Endothelial cell of umbilical vein (primary cell): ENCODE results near the gene WIPF3. TPM values are rescaled to one million over a fixed set of nuclear protein-coding genes. Genes with fewer than 3 reads are reported as not detected.

ENCODE experiments used
- BruUV-seq: library from RNA; stranded (reverse); fragments of 400-500 nt; replicated peaks from 2 replicates; lab custom pipeline; 2021; lab: Mats Ljungman, UMichigan
- CTCF ChIA-PET: fragments of 300-600, 350-600 bp; sonication (Branson Sonifier 250); formaldehyde crosslinking; loops from one replicate; lab custom pipeline; 2021; ENCODE audit warnings: antibody characterized with exemption, inconsistent platforms; lab: Charles Lee
- POLR2A ChIA-PET: fragments of 300-600, 350-600 bp; sonication (Branson Sonifier 250); formaldehyde crosslinking; loops from one replicate; lab custom pipeline; 2021; ENCODE audit warnings: antibody characterized with exemption, inconsistent platforms; lab: Charles Lee
- DNase-seq: peaks from one replicate; pipeline ENCODE4 v3.0.0-alpha.2; 2011; ENCODE audit warnings: low read depth, low spot score
- FAIRE-seq: peaks from 2 replicates; lab custom pipeline; 2011; peaks lifted over from hg19 to GRCh38; lab: Jason Lieb, UNC
- H2AFZ ChIP-seq: 2 replicates; pipeline ENCODE4 v1.6.0; 2012; ENCODE audit warnings: low read depth, low read length, control low read depth, inconsistent platforms
- H3K27ac ChIP-seq: 2 replicates; pipeline ENCODE4 v1.5.1; 2011; ENCODE audit warnings: low read depth, mild to moderate bottlenecking, control low read depth, low read length, moderate library complexity; ENCODE audit not compliant: insufficient read depth
- H3K27me3 ChIP-seq, 2 experiments: 2 replicates each; pipeline versions ENCODE4 v1.6.0 to v1.6.1; 2011; ENCODE audit warnings: low read length in 2 of 2, mixed read lengths in 1 of 2; ENCODE audit not compliant: control insufficient read depth in 2 of 2, insufficient read depth in 2 of 2
- H3K36me3 ChIP-seq, 2 experiments: 2 replicates in 1 of 2; 3 replicates in 1 of 2; pipeline ENCODE4 v1.5.1; 2011; ENCODE audit warnings: low read length in 2 of 2, mild to moderate bottlenecking in 1 of 2, moderate library complexity in 1 of 2; ENCODE audit not compliant: control insufficient read depth in 2 of 2, insufficient read depth in 2 of 2; ENCODE audit errors: extremely low read depth in 1 of 2
- H3K4me1 ChIP-seq: 3 replicates; pipeline ENCODE4 v1.5.1; 2011; ENCODE audit warnings: mild to moderate bottlenecking, low read length; ENCODE audit not compliant: control insufficient read depth, insufficient read depth; ENCODE audit errors: extremely low read depth
- H3K4me2 ChIP-seq: 2 replicates; pipeline ENCODE4 v1.6.1; 2011; ENCODE audit warnings: low read length, control low read depth, mixed read lengths; ENCODE audit not compliant: insufficient read depth
- H3K4me3 ChIP-seq, 3 experiments: fragments of 200-600 bp in 1 of 3; sonication (generic), shearing (Covaris generic) in 1 of 3; replicated peaks in 1 of 3; 2 replicates each; pipeline ENCODE4 v1.5.1; 2011 to 2016; ENCODE audit warnings: control low read depth in 3 of 3, low read length in 3 of 3, mild to moderate bottlenecking in 2 of 3, inconsistent platforms in 1 of 3, low read depth in 1 of 3, moderate library complexity in 1 of 3; ENCODE audit not compliant: insufficient read depth in 1 of 3
- H3K79me2 ChIP-seq: 2 replicates; pipeline ENCODE4 v1.6.0; 2012; ENCODE audit warnings: low read length, inconsistent platforms; ENCODE audit not compliant: control insufficient read depth, insufficient read depth
- H3K9ac ChIP-seq: replicated peaks from 2 replicates; pipeline ENCODE3; 2011; ENCODE audit warnings: low read length, control low read depth; ENCODE audit not compliant: insufficient read depth; ENCODE audit errors: extremely low read depth
- H3K9me1 ChIP-seq: replicated peaks from 3 replicates; pipeline ENCODE4 v1.6.0; 2011; ENCODE audit warnings: mild to moderate bottlenecking, low read length; ENCODE audit not compliant: control insufficient read depth, insufficient read depth; ENCODE audit errors: extremely low read depth
- H3K9me3 ChIP-seq: replicated peaks from 2 replicates; pipeline ENCODE4 v1.5.1; 2012; ENCODE audit warnings: low read length, inconsistent platforms; ENCODE audit not compliant: control insufficient read depth, insufficient read depth
- H4K20me1 ChIP-seq: replicated peaks from 2 replicates; pipeline ENCODE3; 2011; ENCODE audit warnings: mild to moderate bottlenecking, low read length; ENCODE audit not compliant: control insufficient read depth, insufficient read depth; ENCODE audit errors: extremely low read depth
- EZH2 ChIP-seq: IDR thresholded peaks from 2 replicates; pipeline ENCODE4 v1.6.1; 2012; ENCODE audit warnings: borderline replicate concordance, low read depth, mild to moderate bottlenecking, moderate library complexity, low read length, inconsistent platforms; ENCODE audit not compliant: severe bottlenecking
- FOS ChIP-seq: IDR thresholded peaks from 2 replicates; pipeline ENCODE4 v1.6.1; 2011; ENCODE audit warnings: mild to moderate bottlenecking, low read length, moderate library complexity, borderline replicate concordance; ENCODE audit not compliant: insufficient read depth
- GATA2 ChIP-seq: IDR thresholded peaks from 2 replicates; pipeline ENCODE4 v1.7.0; 2011; ENCODE audit warnings: low read depth, mild to moderate bottlenecking, moderate library complexity, mixed read lengths, low read length; ENCODE audit not compliant: insufficient read length, insufficient read depth
- JUN ChIP-seq: IDR thresholded peaks from 2 replicates; pipeline ENCODE4 v1.6.1; 2011; ENCODE audit warnings: borderline replicate concordance, low read depth; ENCODE audit not compliant: insufficient read length, insufficient read depth
- MYC ChIP-seq: IDR thresholded peaks from one replicate; pipeline ENCODE4 v1.6.1; 2011; ENCODE audit warnings: mild to moderate bottlenecking, low read depth, low read length
- POLR2A ChIP-seq: IDR thresholded peaks from 2 replicates; pipeline ENCODE4 v1.6.1; 2012; ENCODE audit warnings: low read depth, mild to moderate bottlenecking, control low read depth, low read length
- POLR2AphosphoS5 ChIP-seq: IDR thresholded peaks from 2 replicates; pipeline ENCODE4 v1.6.1; 2012; ENCODE audit warnings: low read depth, mild to moderate bottlenecking, control low read depth, low read length, moderate library complexity; ENCODE audit not compliant: insufficient read depth
- dilution Hi-C: fragments of 300-500 bp; cut with MboI; formaldehyde crosslinking; loops from one replicate; pipeline ENCODE4 v1.15.0; 2019; ENCODE audit warnings: low sequenced_read_pairs; ENCODE audit not compliant: extremely low pct_ligation_motif_present
- intact Hi-C: fragments of 100-400 bp; cut with micrococcal nuclease; formaldehyde crosslinking; loops from one replicate; pipeline ENCODE4 v1.10.0; 2022
- polyA plus RNA-seq, 4 experiments: library from polyadenylated mRNA; depleted of rRNA in 3 of 4; stranded (reverse) in 3 of 4; unstranded in 1 of 4; fragments of >200 nt; gene quantifications; 2 replicates each; pipeline versions ENCODE4 v1.2.1 to v1.2.3, GENCODE V29; 2011 to 2012; ENCODE audit warnings: missing spikeins in 1 of 4
- total RNA-seq: library from RNA; stranded (reverse); gene quantifications from 2 replicates; pipeline ENCODE4 v1.2.3, GENCODE V29; 2021

Gene WIPF3
- total and polyA plus RNA-seq, 2 donors (not counting 3 experiments of a cell fraction or from before 2014, with no cell fraction given) = 0.01 to 0.35 TPM

DNA sequence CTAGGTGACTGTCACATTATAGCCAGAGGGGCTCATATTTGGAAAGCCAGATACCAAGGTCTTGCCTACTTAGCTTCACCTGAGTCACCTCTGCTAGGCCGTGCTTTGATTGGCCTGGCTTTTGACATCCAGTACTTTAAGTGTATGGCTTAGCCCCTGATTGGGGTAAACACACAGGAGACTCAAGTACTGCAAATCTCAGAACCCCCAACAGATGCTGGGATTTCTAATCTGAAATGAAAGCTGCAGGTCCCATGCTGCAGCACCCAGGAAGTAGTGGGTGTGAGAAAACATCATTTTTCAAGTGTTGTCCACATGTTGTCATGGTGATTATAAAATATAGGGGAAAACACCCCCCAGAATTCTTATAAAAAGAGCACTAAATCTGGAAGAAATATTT lies 76.2 kb downstream of the WIPF3 start:
- intact Hi-C loops (no loop called here), dilution Hi-C loops (no loop called here)
- H3K4me2 ChIP-seq = no peak overlapping the region
- no peak for FAIRE-seq
- TF ChIP-seq POLR2AphosphoS5 (no peak), GATA2 (no peak), POLR2A (no peak), EZH2 (no peak), JUN (no peak), FOS (no peak)
- no peaks in the 10 kb centered on the region for H3K9me1 ChIP-seq
- no TSS peak for BruUV-seq
- H3K36me3 ChIP-seq = no peaks in the 10 kb centered on the region
- peaks cover 0 to 5% of the 10 kb centered on the region in 2 experiments for H3K27me3 ChIP-seq
- CTCF ChIA-PET = no interaction called here
- no peaks in the 10 kb centered on the region for H4K20me1 ChIP-seq
- H3K4me3 ChIP-seq = no peak overlapping the region
- H3K27ac ChIP-seq = no peak overlapping the region
- no peak overlapping the region for H3K9ac ChIP-seq
- no peaks in the 10 kb centered on the region for H3K79me2 ChIP-seq
- POLR2A ChIA-PET = no interaction called here
- H3K9me3 ChIP-seq = no peaks in the 10 kb centered on the region
- peaks cover 2% of the 10 kb centered on the region for H3K4me1 ChIP-seq
- no peak for DNase-seq
- H2AFZ ChIP-seq = no peak overlapping the region

DNA sequence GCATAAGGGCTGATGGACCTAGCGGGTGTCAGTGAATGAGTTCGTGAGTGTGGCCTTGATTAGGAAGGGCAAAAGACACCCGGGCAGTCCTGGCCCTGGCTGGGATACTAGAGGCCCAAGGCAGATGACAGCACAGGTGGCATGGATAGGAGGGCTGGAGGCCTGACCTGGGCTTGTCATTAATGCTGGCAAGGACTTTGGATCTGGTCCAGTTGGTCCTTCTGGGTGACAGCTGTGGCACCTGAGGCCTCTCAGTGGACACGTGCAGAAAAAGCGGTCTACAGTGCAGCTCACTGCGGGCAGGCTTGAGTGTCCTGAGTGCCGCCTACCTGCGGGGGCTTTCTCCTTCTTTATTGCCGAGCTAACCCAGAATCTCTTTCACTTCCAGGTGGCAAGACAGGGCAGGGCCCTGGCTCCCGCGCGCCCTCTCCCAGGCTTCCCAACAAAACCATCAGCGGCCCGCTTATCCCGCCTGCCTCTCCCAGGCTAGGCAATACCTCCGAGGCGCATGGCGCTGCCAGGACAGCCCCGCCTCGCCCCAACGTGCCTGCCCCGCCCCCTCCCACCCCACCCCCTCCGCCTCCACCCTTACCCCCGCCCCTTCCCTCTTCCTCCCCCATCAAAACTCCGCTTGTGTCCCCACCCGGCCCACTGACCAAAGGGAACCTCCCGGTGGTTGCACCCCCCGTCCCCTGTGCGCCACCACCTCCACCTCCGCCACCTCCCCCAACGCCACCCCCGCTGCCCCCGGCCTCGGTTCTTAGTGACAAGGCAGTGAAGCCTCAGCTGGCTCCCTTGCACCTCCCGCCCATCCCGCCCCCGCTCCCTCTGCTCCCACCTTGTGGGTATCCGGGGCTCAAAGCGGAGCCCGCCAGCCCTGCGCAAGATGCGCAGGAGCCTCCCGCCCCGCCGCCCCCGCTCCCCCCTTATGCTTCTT lies 77.4 kb downstream of the WIPF3 start:
- TF ChIP-seq EZH2 (no peak), GATA2 (no peak), POLR2A (no peak), MYC (no peak), POLR2AphosphoS5 (no peak)
- no peak overlapping the region for H3K4me3 ChIP-seq
- H3K79me2 ChIP-seq = no peaks in the 10 kb centered on the region
- no peaks in the 10 kb centered on the region for H3K4me1 ChIP-seq
- CTCF ChIA-PET = no interaction called here
- no peaks in the 10 kb centered on the region for H3K36me3 ChIP-seq
- POLR2A ChIA-PET = no interaction called here
- peaks cover 0 to 5% of the 10 kb centered on the region in 2 experiments for H3K27me3 ChIP-seq
- dilution Hi-C loops = no loop called here
- H3K9ac ChIP-seq = no peak overlapping the region
- no peak overlapping the region for H3K27ac ChIP-seq
- H3K9me1 ChIP-seq = no peaks in the 10 kb centered on the region
- no peak overlapping the region for H2AFZ ChIP-seq
- H3K4me2 ChIP-seq = no peak overlapping the region
- intact Hi-C loops = no loop called here
- FAIRE-seq (no peak), DNase-seq (no peak)
- H3K9me3 ChIP-seq = no peaks in the 10 kb centered on the region
- BruUV-seq = no TSS peak
- H4K20me1 ChIP-seq = no peaks in the 10 kb centered on the region
